ENCODE data around the gene WDR47.

The WDR47 gene

GRCh38 chr1:109089242-109090015 is 47.5 kb upstream of the WDR47 start:
- Histone ChIP-seq H3K79me2 (ENCODE audit: low read length) (peaks cover 22% of the 10 kb centered on the region), H3F3A (ENCODE audit: insufficient read depth, low read length) (peaks cover 11% of the 10 kb centered on the region), H3K9me2 (replicated peaks; ENCODE audit: insufficient read depth, low read length) (no peaks in the 10 kb centered on the region), H4K20me1 (ENCODE audit: insufficient read depth, low read length) (no peaks in the 10 kb centered on the region), H3K27ac (ENCODE audit: low read length) (peak overlapping the region; percentile 95; the same call in 1 of the 2 replicates), H3K27me3 (replicated peaks; ENCODE audit: insufficient read depth, low read length) (no peaks in the 10 kb centered on the region), H2AFZ (ENCODE audit: low read length) (peak overlapping the region; percentile 89), H3K9ac (ENCODE audit: low read length) (peak overlapping the region; percentile 79), H3K36me3 (replicated peaks; ENCODE audit: insufficient read depth, low read length) (no peaks in the 10 kb centered on the region), H3K4me2 (ENCODE audit: low read depth, low read length) (peak overlapping the region; percentile 87), H3K4me1 (ENCODE audit: low read length) (0 out of 2 replicates have a peak, but pooled peaks cover 6% of the 10 kb centered on the region), H3K4me3 (ENCODE audit: low read length) (peak overlapping the region; percentile 90), H3K9me3 (replicated peaks; ENCODE audit: insufficient read depth, low read length) (no peaks in the 10 kb centered on the region)
- TF ChIP-seq EZH2phosphoT487 (IDR thresholded peaks at IDR 0.05; ENCODE audit: low read length) (no peak), CTCF (IDR thresholded peaks at IDR 0.05; ENCODE audit: low read length) (peak; percentile 70), EZH2 (optimal IDR thresholded peaks at IDR 0.05; ENCODE audit: low read depth, low read length) (no peak)
- DNase-seq, result peak; percentile 74

- no peaks in the 10 kb centered on the region for H3K9me2 ChIP-seq (replicated peaks; ENCODE audit: insufficient read depth, low read length)
- H3K4me3 ChIP-seq (ENCODE audit: low read length), result no peak overlapping the region
- H3K27me3 ChIP-seq (replicated peaks; ENCODE audit: insufficient read depth, low read length), result no peaks in the 10 kb centered on the region
- H3K79me2 ChIP-seq (ENCODE audit: low read length), result no peaks in the 10 kb centered on the region; the same call in 1 of the 2 replicates
- H3K4me2 ChIP-seq (ENCODE audit: low read depth, low read length), result no peak overlapping the region
- no peaks in the 10 kb centered on the region for H3K9me3 ChIP-seq (replicated peaks; ENCODE audit: insufficient read depth, low read length)
- DNase-seq, result no peak
- TF ChIP-seq EZH2phosphoT487 (IDR thresholded peaks at IDR 0.05; ENCODE audit: low read length) (no peak), EZH2 (optimal IDR thresholded peaks at IDR 0.05; ENCODE audit: low read depth, low read length) (no peak), CTCF (IDR thresholded peaks at IDR 0.05; ENCODE audit: low read length) (no peak)
- H3K9ac ChIP-seq (ENCODE audit: low read length), result no peak overlapping the region
- no peaks in the 10 kb centered on the region for H4K20me1 ChIP-seq (ENCODE audit: insufficient read depth, low read length)
- no peak overlapping the region for H3K27ac ChIP-seq (ENCODE audit: low read length)
- peaks cover 5% of the 10 kb centered on the region; the same call in 1 of the 2 replicates for H3F3A ChIP-seq (ENCODE audit: insufficient read depth, low read length)
- no peaks in the 10 kb centered on the region for H3K4me1 ChIP-seq (ENCODE audit: low read length)
- H2AFZ ChIP-seq (ENCODE audit: low read length), result no peak overlapping the region
- H3K36me3 ChIP-seq (replicated peaks; ENCODE audit: insufficient read depth, low read length), result no peaks in the 10 kb centered on the region
These were observed 42.9 kb upstream of the WDR47 start for GRCh38 chr1:109084563-109085517.

- Histone ChIP-seq H3K27me3 (replicated peaks; ENCODE audit: insufficient read depth, low read length) (no peaks in the 10 kb centered on the region), H3F3A (ENCODE audit: insufficient read depth, low read length) (no peaks in the 10 kb centered on the region), H3K79me2 (ENCODE audit: low read length) (no peaks in the 10 kb centered on the region), H3K9me2 (replicated peaks; ENCODE audit: insufficient read depth, low read length) (no peaks in the 10 kb centered on the region), H3K4me1 (ENCODE audit: low read length) (no peaks in the 10 kb centered on the region), H3K27ac (ENCODE audit: low read length) (no peak overlapping the region), H3K4me3 (ENCODE audit: low read length) (no peak overlapping the region), H4K20me1 (ENCODE audit: insufficient read depth, low read length) (no peaks in the 10 kb centered on the region), H3K9me3 (replicated peaks; ENCODE audit: insufficient read depth, low read length) (no peaks in the 10 kb centered on the region), H3K36me3 (replicated peaks; ENCODE audit: insufficient read depth, low read length) (no peaks in the 10 kb centered on the region), H3K9ac (ENCODE audit: low read length) (no peak overlapping the region), H2AFZ (ENCODE audit: low read length) (no peak overlapping the region), H3K4me2 (ENCODE audit: low read depth, low read length) (no peak overlapping the region)
- no peak for DNase-seq
- TF ChIP-seq CTCF (IDR thresholded peaks at IDR 0.05; ENCODE audit: low read length), result no peak
- TF ChIP-seq EZH2 (optimal IDR thresholded peaks at IDR 0.05; ENCODE audit: low read depth, low read length), result no peak
- TF ChIP-seq EZH2phosphoT487 (IDR thresholded peaks at IDR 0.05; ENCODE audit: low read length), result no peak
These were observed 42.0 kb upstream of the WDR47 start for GRCh38 chr1:109083923-109084322.
